ENCODE measurements around the gene ZDHHC11B. TPM values are rescaled to one million over a fixed set of nuclear protein-coding genes. Genes with fewer than 3 reads are reported as not detected.
"Not testable (repeated sequence)": the region's sequence is repeated elsewhere in the genome, so short reads cannot be mapped to it uniquely, and the experiment has no call there.

Gene ZDHHC11B
- total RNA-seq, 4 donors from 2014 or later: 0.24 to 1.2 (median 0.71) TPM

DNA sequence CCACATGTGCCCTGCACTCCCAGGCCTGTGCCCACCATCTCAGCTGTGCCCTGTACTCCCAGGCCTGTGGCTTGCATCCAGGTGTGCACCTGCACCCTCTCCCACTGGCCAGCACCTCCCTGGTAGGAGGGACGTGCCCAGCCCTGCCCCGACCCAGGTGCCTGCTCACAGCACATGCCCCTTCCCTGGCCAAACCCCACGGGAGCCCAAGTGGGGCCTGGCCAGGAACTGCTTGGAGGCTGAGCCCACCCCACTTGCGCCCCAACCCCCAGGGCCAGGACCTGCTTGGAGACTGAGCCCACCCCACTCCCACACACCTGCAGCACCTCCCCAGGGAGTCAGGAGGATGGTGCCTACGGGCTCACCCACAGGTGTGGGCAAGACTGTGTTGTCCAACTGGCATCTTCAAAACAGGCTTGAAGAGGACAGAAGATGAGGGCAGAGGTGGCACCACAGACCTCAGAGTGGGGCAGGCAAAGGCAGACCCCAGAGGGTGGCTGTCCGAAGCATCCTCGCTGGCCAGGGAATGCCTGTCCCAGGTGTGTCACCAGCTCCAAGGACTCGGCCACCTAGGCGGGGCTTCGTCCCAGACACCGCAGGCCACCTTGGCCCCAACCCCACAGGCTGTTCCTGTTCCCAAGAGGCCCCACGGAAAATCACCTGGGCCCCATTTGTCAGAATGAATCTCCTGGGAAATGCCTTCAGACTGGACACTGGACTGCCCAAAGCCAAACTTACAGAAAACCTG is 10.8 kb downstream of the ZDHHC11B start:
- intact Hi-C loops (cut with DNase I; ENCODE audit: low total_unique reads) (no loop called here), in situ Hi-C loops (cut with MboI; ENCODE audit: low sequenced_read_pairs in 4 of 4) (no loop called here)
- no peaks in the 10 kb centered on the region for H3K36me3 ChIP-seq
- no peaks in the 10 kb centered on the region for H3K4me1 ChIP-seq
- no peak overlapping the region for H3K4me3 ChIP-seq
- H3K27me3 ChIP-seq: no peaks in the 10 kb centered on the region
- H3K9me3 ChIP-seq: no peaks in the 10 kb centered on the region
- DNase-seq: no peak
- no peak for TF ChIP-seq POLR2A (IDR thresholded peaks at IDR 0.05)
- TF ChIP-seq, protein P1, sequence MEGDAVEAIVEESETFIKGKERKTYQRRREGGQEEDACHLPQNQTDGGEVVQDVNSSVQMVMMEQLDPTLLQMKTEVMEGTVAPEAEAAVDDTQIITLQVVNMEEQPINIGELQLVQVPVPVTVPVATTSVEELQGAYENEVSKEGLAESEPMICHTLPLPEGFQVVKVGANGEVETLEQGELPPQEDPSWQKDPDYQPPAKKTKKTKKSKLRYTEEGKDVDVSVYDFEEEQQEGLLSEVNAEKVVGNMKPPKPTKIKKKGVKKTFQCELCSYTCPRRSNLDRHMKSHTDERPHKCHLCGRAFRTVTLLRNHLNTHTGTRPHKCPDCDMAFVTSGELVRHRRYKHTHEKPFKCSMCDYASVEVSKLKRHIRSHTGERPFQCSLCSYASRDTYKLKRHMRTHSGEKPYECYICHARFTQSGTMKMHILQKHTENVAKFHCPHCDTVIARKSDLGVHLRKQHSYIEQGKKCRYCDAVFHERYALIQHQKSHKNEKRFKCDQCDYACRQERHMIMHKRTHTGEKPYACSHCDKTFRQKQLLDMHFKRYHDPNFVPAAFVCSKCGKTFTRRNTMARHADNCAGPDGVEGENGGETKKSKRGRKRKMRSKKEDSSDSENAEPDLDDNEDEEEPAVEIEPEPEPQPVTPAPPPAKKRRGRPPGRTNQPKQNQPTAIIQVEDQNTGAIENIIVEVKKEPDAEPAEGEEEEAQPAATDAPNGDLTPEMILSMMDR (IDR thresholded peaks at IDR 0.05 in 4 of 5, conservative IDR thresholded peaks at IDR 0.05 in 1 of 5): no peak
- no peak overlapping the region for H3K27ac ChIP-seq
- no peak for ATAC-seq

DNA sequence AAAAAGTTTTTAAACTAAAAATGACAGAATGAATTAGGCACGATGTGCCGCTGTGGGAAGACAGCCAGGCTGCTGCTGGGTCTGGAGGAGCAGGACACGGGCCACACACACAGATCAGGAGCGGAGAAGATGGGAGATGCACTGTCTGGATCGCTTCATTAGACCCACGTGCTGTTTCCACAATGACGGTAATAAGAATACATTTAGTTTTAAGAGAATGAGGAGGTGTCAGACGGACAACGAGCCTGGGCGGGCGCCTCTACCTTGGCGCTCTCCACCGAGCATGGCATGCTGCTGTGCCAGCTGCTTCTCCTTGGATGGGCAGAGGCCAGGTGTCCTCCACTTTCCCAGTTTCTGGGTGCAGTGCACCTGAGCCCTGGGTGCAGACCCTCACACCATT is 11.6 kb downstream of the ZDHHC11B start:
- intact Hi-C loops (cut with DNase I; ENCODE audit: low total_unique reads); H3K27ac ChIP-seq; DNase-seq; H3K9me3 ChIP-seq; ATAC-seq; H3K27me3 ChIP-seq; in situ Hi-C loops (cut with MboI; ENCODE audit: low sequenced_read_pairs in 4 of 4); H3K4me1 ChIP-seq; H3K36me3 ChIP-seq; H3K4me3 ChIP-seq: not testable (repeated sequence)

DNA sequence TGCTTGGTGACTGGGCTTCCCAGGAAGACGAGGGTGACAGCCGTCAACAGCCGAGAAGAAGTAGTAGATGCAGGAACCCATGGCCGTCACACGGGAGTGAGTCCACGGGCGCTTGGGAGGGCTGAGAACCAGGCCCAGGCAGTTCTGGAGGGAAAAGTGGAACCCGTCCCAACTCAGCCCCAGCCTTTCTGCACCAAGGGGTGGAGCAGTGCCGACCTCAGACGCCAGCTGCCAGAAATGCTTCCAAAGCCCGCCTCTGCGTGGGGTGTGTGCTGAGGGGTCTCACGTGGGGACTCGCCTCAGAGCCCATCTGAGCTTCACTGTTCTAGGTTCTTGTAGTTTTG is 12.0 kb downstream of the ZDHHC11B start:
- DNase-seq; ATAC-seq; intact Hi-C loops (cut with DNase I; ENCODE audit: low total_unique reads); H3K27me3 ChIP-seq; H3K27ac ChIP-seq; H3K9me3 ChIP-seq; in situ Hi-C loops (cut with MboI; ENCODE audit: low sequenced_read_pairs in 4 of 4); H3K4me1 ChIP-seq; H3K36me3 ChIP-seq; H3K4me3 ChIP-seq: not testable (repeated sequence)

DNA sequence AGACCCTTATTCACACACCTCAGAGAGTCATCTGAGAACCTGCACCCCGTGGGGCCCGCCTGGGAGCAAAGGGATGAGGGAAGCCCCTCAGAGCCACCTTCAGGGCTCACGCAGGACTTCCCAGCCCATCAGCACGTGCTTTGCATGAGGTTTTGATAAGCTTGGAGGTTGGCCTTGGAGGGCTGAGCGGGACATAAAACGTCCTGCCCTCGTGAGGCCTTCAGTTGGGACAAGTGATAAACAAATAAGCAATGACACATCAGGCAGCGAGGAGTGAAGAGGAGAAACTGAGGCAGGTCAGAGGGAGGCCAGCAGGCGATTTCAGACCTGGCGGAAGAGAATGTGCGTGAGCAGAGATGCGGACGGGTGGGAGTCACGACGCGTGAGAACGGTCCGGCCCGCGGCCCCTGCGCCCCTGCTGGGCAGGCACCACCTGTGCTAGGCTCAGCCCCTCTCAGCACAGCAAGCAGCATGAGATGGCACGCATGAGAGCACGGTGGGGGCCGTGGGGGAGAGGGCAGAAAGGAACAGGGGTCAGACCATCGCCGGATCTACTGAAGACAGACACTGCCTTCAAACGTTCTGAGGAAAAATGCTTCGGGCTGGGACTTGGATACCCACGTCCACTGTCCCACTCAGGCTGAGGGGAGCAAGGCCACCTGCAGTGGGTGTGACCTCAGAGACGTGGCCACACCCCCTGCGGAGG is 12.5 kb downstream of the ZDHHC11B start:
- in situ Hi-C loops (cut with MboI; ENCODE audit: low sequenced_read_pairs in 4 of 4); H3K27me3 ChIP-seq; H3K36me3 ChIP-seq; intact Hi-C loops (cut with DNase I; ENCODE audit: low total_unique reads); H3K4me3 ChIP-seq; H3K4me1 ChIP-seq; H3K27ac ChIP-seq; H3K9me3 ChIP-seq; ATAC-seq: not testable (repeated sequence)
- DNase-seq: peak in 1 of 2 donors; percentile 4

DNA sequence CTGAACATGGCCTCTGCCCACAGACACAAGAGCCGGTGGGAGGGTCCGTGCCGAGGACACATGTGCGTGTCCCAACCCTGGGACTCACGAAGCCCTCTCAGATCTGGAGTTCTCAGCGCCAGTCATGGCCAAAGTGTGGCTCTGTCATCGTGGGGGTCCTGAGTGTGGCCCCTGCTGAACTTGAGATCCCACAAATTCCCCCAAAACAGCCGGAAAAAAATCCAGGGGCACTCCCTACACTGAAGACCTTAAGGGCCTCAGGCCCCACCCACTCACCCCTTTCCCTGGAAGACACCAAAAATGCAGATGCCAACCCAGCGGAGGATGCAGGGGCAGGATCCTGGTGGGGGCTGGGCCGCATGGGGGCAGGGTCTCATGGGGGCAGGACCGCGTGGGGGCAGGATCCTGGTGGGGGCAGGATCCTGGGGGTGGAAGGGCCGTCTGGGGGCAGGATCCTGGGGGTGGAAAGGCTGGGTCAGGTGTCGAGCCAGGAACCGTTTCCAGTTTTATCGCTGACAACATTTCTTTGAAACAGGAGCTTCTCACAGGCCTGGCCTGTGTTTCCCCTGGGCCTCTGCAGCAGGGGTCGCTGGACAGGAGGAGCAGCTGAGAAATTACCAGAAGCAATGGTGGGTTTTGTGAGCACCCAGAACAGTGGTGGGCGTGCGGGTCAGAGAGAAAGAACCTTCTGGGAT is 13.3 kb downstream of the ZDHHC11B start:
- H3K27ac ChIP-seq; H3K9me3 ChIP-seq; in situ Hi-C loops (cut with MboI; ENCODE audit: low sequenced_read_pairs in 4 of 4); H3K4me1 ChIP-seq; ATAC-seq; H3K4me3 ChIP-seq; H3K27me3 ChIP-seq; intact Hi-C loops (cut with DNase I; ENCODE audit: low total_unique reads); H3K36me3 ChIP-seq: not testable (repeated sequence)
- peak in 1 of 2 donors; percentile 6 for DNase-seq

DNA sequence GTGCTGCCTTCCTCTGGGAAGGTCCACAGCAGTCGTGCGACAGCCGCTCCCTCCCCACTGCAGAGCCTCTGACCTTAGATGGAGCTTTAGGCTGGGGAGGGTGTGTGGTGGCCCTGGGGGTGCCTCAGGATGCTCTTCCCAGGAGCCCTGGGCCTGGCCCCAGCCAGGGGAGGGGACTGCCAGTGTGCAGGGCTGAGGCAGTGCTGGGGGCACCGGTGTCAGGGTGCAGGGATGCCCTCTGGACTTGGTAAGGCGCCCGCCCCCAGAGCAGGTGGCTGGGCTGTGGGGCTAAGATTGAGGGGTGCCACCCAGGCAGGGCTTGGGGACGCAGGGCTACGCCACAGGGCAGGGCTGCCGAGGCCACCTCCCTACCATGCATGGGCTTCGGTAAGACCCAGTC is 13.9 kb downstream of the ZDHHC11B start:
- ATAC-seq; in situ Hi-C loops (cut with MboI; ENCODE audit: low sequenced_read_pairs in 4 of 4): not testable (repeated sequence)

DNA sequence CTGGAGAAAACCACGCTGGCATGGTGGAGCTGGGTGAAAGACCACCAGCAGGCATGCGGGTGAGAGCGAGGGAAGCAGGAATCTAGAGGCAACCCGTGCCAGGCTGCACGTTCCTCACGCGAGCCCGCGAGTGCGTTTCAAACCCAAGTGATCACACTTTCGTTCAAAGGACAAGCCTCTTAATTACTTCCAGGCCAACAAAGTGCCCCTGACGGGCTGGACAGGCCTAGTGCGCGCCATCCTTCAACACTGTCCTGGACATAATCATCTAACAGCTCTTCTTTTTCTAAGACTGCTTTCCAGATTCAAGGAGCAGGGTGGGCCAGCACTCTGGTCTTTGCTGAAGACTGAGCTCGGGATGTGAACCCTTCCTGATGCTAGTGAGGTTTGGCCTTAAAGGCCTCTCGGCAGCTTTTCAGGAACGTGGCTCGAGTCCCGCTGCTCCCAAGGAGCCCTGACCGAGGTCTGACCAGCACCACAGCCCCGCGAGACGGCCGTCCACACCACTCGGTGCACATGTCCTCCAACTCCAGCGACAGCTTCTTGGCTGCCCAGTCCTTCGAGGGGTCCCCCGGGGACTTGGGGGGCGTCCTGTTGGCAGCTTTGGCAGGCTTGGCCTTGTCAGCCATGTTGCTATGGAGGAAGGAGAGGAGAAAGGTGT is 14.9 kb downstream of the ZDHHC11B start:
- peak in 1 of 2 donors; percentile 4 for DNase-seq
- H3K27ac ChIP-seq; H3K27me3 ChIP-seq; H3K4me3 ChIP-seq; intact Hi-C loops (cut with DNase I; ENCODE audit: low total_unique reads); ATAC-seq; in situ Hi-C loops (cut with MboI; ENCODE audit: low sequenced_read_pairs in 4 of 4); H3K9me3 ChIP-seq; H3K4me1 ChIP-seq: not testable (repeated sequence)
- H3K36me3 ChIP-seq: peaks cover 0 to 11% of the 10 kb centered on the region in 2 donors

More for the DNA sequence above, 13.9 kb downstream of the ZDHHC11B start:
- H3K4me1 ChIP-seq; H3K4me3 ChIP-seq; H3K27ac ChIP-seq; intact Hi-C loops (cut with DNase I; ENCODE audit: low total_unique reads); H3K27me3 ChIP-seq; H3K36me3 ChIP-seq; H3K9me3 ChIP-seq: not testable (repeated sequence)
- peak in 1 of 2 donors; percentile 9 for DNase-seq

All from gastrocnemius medialis (tissue), 4 donors.